Vagina (tissue), 2 donors: ENCODE data around the gene B9D1.

Experiments used
- CTCF ChIP-seq, 3 experiments: fragments of 450-650 bp in 2 of 3; fragments of 200-600 bp in 1 of 3; sonication (generic) in 1 of 3; IDR thresholded peaks; one replicate each; pipeline ENCODE4 v1.5.1; 2017 to 2019; ENCODE audit warnings: antibody characterized with exemption in 3 of 3, mild to moderate bottlenecking in 2 of 3, moderate library complexity in 2 of 3
- POLR2A ChIP-seq, 2 donors: fragments of 450-650 bp; IDR thresholded peaks; one replicate each; pipeline ENCODE4 v1.6.1; 2017; ENCODE audit warnings: antibody characterized with exemption in 2 of 2, mild to moderate bottlenecking in 2 of 2, moderate library complexity in 2 of 2

- TF ChIP-seq CTCF (IDR thresholded peaks at IDR 0.05) (no peak), POLR2A (IDR thresholded peaks at IDR 0.05) (no peak)
These were observed 18.2 kb upstream of the B9D1 start for GRCh38 chr17:19380481-19381301.
